HT1080 (cell line): ENCODE data around the gene TSHZ3. TPM values are rescaled to one million over a fixed set of nuclear protein-coding genes. Genes with fewer than 3 reads are reported as not detected.

Experiments
- DNase-seq: peaks from one replicate; pipeline ENCODE4 v3.0.0-alpha.2; 2015; ENCODE audit warnings: low read depth
- total RNA-seq: library from RNA; depleted of rRNA; stranded (reverse); fragments of >200 nt; shearing (Covaris generic); gene quantifications from 2 replicates; pipeline ENCODE4 v1.2.3, GENCODE V29; 2014

The TSHZ3 gene
- total RNA-seq, 1 experiment from 2014 or later = 4.4 TPM

DNA sequence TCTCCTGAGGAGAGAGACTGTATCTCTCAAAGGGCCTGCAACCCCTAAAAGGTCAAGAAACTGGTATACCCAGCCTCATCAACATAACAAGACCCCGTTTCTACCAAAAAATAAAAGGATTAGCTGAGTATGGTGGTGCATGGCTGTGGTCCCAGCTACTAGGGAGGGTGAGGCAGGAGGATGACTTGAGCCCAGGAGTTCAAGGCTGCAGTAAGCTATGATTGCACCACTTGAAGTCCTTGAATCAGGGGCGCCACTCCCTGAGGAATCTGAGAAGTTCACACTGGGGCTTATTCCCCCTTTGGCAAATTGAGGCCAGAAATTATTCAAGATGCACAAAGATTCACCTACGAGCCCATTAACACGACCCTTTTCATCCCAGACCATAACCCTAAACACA lies 83.0 kb downstream of the TSHZ3 start:
- DNase-seq = no peak

GRCh38 chr19:31264041-31264778 lies 85.0 kb downstream of the TSHZ3 start:
- no peak for DNase-seq

DNA sequence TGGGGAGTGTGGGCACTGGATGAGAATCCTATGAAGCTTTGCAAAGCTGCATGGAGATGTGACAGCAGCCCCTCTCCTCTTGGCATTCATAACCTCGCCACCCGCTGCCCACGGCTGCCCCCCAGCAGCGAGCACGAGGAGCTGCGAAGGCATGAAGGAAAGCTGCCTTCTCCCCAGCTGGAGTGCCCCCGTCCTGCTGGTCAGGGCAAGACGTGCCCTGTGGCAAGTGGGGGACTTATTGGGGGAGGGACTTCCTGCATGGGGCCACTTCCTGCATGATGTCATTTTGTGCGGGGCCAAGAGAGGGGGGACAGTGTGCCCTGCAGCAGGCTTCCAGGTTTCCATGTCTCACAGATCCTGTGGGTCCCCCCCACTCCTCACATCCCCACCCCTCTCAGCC lies 85.9 kb downstream of the TSHZ3 start:
- DNase-seq = peak; percentile 7

- no peak for DNase-seq
Measured at GRCh38 chr19:31262725-31263191, 86.5 kb downstream of the TSHZ3 start.

DNA sequence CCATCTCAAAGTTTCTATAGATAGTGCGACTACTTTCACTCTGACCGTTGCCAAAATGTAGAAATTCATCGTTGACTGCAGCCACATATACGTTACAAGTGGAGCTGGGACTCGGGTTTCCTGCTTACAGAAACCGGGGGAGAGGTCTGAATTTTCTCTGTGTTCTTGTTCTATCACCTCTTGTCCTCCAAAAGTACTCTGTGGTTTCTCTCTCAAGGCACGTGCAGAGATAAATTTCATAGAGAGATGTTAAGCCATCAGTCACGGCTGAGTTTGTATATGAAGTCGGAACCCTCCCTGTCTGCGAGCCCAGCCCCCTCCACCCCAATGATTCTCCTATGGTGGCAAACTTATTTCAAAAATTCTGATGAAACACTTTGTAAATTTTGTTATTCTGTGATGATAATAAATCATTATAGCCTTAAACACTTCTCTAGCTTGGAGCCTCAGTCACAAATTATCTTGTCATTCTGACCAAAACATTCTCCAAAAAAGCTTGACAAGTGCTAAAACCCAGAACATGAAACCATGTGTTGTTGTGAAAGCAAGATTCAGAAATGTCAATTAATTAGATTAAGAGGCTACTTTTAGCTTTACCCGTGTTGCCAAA lies 87.5 kb downstream of the TSHZ3 start:
- DNase-seq = no peak

- no peak for DNase-seq
Measured at GRCh38 chr19:31261019-31261602, 88.1 kb downstream of the TSHZ3 start.

GRCh38 chr19:31260171-31260933 lies 88.9 kb downstream of the TSHZ3 start:
- DNase-seq = no peak

DNA sequence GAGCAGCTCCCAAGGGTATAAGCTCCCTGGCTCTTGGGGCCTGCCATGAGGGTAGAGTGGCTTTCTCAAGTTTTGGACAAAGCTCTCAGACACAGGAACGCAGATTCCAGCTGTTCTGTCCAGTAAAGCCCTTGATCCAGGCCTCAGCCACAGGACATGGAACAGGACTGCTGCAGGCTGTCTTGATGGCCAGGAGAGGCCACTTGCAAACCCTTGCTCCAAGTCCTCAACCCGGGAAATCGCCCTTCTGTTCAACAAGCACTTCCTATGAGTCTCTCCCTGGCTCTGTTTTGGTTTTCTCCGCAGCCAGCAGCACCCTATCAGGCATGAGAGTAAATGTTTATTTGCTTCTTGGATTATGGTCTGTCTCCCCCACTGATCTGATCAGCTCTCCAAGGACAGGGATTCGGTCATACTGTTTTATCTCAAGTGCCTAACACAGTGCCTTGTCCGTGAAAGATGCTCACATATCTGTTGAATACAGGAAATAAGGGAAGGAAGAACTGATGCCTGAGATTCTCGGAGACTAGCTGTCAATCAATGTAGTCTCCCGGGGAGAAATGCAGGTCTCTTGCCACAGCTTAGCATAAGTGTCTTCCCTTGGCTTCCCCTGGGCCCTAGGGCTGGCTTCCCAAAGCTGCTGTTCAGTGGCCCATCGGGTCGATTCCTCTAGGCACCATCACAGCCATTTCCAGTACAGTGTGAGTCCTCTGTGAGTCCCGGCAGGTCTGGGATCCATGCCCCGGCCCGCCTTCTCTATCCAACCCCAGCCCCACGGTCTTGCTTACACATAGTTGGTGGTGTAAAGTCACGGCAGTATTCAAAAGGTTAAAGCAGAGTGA lies 90.8 kb downstream of the TSHZ3 start:
- DNase-seq = no peak

DNA sequence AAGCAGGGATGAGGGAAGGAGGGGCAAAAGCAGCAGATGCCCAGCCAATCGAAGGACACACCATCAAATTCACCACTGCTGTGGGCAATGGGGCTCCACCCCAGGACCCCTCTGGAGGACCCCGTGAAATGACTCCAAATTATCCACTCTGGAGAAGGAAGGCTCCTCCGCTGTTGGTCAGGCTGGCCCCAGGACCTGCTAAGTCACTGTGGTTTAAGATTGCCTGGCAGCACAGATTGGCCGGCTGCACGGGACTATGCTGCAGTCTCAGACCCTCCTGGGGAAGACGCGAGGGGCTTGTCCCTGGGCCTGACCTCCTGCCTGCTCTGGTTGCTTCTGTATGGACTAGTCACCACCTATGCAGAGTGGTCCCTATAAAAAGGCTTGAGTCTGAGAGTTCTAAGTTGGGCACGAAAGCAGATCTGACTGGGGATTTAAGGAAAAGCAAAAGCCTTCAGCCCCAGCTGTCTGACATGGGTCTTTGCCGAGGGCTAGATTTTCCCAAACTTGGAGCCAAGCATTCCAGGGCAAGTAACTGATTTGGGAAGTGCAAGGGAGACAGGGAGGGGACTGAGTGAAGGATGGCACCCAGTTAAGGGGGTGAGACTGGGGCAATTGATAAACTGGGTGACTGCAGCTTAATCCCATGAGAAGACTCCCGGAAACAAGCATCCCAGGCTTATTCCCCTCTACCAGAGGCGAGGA lies 91.7 kb downstream of the TSHZ3 start:
- no peak for DNase-seq

- no peak for DNase-seq
Measured at GRCh38 chr19:31257025-31257424, 92.2 kb downstream of the TSHZ3 start.

GRCh38 chr19:31256593-31256960 lies 92.7 kb downstream of the TSHZ3 start:
- no peak for DNase-seq

- no peak for DNase-seq
Measured at GRCh38 chr19:31255831-31256592, 93.2 kb downstream of the TSHZ3 start.

DNA sequence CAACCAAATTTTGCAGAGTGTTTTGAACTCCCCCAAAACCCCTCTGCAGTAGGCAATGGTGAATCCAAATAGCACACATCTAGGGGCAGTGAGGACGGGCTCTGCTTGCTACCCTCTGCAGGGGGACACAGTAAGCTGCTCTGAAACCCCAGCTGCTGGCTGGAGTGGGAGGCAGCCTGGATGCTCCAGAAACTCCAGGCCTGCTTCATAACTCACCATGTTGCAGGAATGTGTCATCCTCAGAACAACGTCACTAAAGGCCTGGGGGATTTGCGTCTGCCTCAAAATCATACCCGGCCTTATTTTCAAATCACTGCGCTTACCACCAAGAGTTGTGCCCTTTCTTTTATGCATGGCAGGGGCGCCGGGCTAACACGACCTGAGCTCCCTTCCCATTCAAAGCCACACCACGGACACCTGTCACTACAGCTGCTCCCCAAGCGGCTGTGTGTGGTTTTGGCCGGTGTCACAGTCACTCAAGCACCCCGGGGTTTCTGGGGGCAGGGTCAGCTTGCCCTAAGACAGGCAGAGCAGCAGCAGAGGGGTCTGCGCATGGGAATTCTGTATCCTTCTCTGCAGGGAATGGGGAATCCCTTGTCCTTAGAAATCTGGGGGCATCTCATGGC lies 93.9 kb downstream of the TSHZ3 start:
- no peak for DNase-seq

- DNase-seq = no peak
Measured at GRCh38 chr19:31254611-31255010, 94.6 kb downstream of the TSHZ3 start.

DNA sequence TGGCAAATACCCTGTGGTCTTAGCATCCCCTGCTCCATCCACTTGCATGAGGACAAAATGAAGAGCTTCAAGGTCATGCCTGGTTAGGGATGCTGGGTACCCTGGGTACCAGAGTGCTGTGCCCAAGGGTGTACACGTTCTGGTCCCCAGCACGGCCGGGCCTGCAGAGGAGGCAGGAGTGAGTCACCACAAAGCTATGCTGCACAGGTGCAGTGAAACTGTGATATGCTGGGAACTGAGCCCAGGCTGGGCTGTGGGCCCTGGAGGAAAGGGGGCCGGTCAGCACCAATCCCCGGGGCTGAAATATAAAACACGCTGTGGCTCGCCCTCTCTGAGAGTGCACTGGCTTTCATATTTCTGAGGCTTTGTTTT lies 95.1 kb downstream of the TSHZ3 start:
- peak; percentile 10 for DNase-seq

DNA sequence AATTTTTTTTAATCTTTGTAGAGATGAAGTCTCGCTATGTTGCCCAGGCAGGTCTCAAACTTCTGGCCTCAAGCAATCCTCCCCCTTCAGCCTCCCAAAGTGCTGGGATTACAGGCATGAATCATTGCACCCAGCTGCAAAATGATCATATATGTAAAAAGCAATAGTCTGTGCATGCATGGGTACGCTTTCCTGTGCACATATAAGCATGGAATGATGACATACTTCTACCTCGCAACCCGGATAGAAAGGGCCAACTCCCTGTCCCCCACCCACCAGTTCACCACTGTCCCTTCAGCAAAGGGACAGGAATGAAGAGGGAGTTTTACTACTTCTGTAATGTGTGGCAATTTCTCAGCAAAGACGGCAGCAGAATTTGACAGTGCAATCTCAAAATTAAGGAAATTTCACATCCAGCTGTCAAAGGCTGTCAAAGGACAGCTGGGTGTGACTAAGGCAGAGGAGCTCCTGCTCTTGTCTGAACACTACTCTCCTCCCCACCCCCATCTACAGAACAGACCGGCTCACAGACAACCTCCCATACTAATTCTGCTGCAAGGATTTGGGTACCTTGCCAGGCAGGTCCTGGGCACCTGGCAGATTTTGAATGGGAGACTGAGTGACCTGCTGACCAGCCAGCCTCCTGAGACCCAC lies 95.6 kb downstream of the TSHZ3 start:
- no peak for DNase-seq

DNA sequence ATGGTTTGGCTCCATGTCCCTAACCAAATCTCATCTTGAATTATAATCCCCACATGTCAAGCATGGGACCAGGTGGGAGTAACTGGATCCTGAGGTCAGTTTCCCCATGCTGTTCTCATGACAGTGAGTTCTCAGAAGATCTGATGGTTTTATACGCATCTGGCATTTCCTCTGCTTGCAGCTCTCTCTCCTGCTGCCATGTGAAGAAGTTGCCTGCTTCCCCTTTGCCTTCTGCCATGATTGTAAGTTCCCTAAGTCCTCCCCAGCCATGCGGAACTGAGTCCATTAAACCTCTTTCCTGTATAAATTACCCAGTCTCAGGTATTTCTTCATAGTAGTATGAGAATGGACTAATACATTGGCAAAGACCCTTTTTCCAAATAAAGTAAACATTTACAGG lies 96.8 kb downstream of the TSHZ3 start:
- DNase-seq = no peak

DNA sequence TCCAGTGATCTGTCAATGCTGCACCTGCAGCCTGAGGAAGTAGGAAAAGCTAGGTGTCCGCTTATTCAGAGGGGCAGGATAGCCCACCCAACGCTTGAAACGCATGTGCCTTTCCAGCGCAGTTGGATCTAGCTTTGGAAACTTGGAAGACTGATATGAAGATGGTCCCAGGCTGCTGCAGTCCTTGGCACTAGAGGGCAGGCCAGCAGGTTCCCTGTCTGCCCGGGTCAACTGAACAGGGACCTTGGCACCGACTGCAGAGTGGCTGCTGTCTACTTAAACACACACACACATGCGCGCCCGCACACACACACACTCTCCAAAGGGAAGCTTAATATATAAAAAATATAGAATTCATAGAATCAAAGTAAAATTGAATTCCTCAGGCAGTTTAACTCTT lies 100.0 kb downstream of the TSHZ3 start:
- DNase-seq = no peak

DNA sequence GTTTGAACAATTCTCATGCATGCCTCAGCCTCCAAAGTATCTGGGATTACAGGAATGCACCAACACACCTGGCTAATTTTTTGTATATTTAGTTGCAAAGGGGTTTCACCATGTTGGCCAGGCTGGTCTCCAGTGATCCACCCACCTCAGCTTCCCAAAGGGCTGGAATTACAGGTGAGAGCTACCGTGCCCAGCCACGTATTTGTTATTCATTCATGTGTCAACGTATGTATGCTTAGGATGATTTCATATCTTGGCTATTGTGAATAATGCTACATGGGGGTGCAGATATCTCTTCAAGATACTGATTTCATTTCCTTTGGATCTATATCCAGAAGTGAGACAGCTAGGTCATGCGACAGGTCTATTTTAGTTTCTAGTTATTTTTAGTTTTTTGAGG lies 113.4 kb downstream of the TSHZ3 start:
- DNase-seq = no peak
